Measurements from ENCODE around the gene PRRT2.

Gene PRRT2

DNA sequence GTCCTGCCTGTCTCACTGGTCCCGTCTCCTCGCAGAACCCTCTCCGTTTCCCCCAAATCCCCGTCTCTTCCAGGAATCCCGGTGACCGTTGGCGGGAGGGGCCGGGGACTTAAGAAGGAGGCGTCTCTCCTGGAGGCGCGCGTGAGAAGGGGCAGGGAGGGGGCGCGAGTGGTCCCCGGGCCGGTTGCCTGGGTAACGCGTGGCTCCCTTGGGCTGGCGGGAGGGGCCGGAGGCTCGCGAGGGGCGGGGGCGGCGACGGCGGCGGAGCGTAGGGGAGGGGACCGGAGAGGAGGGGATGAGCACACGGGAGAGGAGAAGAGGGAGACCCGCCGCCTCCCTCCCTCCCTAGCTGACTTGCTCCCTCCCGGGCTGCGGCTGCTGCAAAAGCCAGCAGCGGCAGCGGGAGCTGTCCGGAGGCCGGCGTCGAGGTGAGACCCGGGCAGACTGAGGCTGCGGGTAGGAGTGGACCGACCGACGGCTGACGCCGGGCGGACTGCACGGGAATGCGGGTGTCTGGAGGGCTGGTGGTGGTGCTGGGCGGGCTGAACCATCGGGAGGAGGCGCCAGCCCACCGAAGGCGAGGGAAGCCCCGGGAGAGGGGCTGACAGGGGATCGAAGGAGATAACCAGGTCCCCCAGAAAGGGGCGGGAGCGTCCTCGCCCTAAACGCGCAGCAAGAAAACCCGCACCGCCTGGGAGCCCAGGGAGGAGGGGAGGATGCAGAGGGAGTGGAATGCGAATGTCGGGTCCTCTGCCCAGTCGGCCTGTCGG is at the start of gene PRRT2:
Gene PRRT2 (plus strand): TSS at position 298 of the 770 bp plus-strand sequence. CDS start 862 bp downstream, outside the sequence.
- peak; percentile 65 for DNase-seq (ENCODE audit: low spot score)
- TF ChIP-seq CTCF (IDR thresholded peaks at IDR 0.05; ENCODE audit: borderline replicate concordance, control extremely low read depth, extremely low read depth, insufficient read depth, missing control alignments), result no peak
- in situ Hi-C loops (cut with MboI; ENCODE audit: low sequenced_read_pairs, unreplicated experiment), result no loop called here

DNA sequence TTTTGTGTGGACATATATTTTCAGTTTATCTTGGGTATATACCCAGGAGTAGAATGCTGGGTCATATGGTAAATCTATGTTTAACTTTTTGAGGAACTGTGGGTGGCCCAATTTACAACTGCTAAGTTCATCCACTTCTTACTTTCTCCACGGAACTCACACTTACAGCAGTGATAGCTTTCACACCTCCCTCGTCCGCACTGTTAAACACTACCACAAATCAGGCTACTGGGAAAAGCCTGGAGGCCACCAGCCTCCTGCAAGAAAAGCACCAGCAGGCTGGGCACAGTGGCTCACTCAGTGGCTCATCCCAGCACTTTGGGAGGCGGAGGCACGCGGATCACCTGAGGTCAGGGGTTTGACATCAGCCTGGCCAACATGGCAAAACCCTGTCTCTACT is 48.7 kb upstream of the PRRT2 start:
- no peak for TF ChIP-seq CTCF (IDR thresholded peaks at IDR 0.05; ENCODE audit: borderline replicate concordance, control extremely low read depth, extremely low read depth, insufficient read depth, missing control alignments)
- in situ Hi-C loops (cut with MboI; ENCODE audit: low sequenced_read_pairs, unreplicated experiment), result no loop called here
- no peak for DNase-seq (ENCODE audit: low spot score)

GRCh38 chr16:29765167-29766032 is 46.6 kb upstream of the PRRT2 start:
- no peak for TF ChIP-seq CTCF (IDR thresholded peaks at IDR 0.05; ENCODE audit: borderline replicate concordance, control extremely low read depth, extremely low read depth, insufficient read depth, missing control alignments)
- in situ Hi-C loops (cut with MboI; ENCODE audit: low sequenced_read_pairs, unreplicated experiment), result no loop called here
- no peak for DNase-seq (ENCODE audit: low spot score)

- no peak for DNase-seq (ENCODE audit: low spot score)
- in situ Hi-C loops (cut with MboI; ENCODE audit: low sequenced_read_pairs, unreplicated experiment), result no loop called here
- TF ChIP-seq CTCF (IDR thresholded peaks at IDR 0.05; ENCODE audit: borderline replicate concordance, control extremely low read depth, extremely low read depth, insufficient read depth, missing control alignments), result no peak
Measured at GRCh38 chr16:29766571-29766970, 45.4 kb upstream of the PRRT2 start.

GRCh38 chr16:29767062-29767461 is 44.9 kb upstream of the PRRT2 start:
- no peak for TF ChIP-seq CTCF (IDR thresholded peaks at IDR 0.05; ENCODE audit: borderline replicate concordance, control extremely low read depth, extremely low read depth, insufficient read depth, missing control alignments)
- in situ Hi-C loops (cut with MboI; ENCODE audit: low sequenced_read_pairs, unreplicated experiment), result no loop called here

DNA sequence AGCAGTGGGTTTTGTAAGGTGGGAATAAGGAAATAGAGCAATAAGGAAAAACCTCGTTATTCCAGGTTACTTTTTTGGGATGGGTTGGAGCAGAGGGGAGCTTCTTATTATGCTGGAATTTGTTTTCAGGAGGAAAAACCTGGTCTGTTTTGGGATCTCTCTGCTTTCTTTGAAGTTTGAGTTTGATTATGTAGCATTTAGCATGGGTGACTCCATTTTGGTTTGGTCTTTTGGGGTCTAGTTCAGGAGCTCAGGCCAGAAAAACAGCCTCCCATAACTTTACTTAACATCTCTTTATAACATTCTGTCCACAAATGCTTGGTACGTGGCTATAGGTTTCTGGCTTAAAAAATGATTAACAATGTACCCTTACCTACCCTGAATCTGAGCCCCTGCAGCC is 42.5 kb upstream of the PRRT2 start:
- in situ Hi-C loops (cut with MboI; ENCODE audit: low sequenced_read_pairs, unreplicated experiment), result no loop called here
- no peak for TF ChIP-seq CTCF (IDR thresholded peaks at IDR 0.05; ENCODE audit: borderline replicate concordance, control extremely low read depth, extremely low read depth, insufficient read depth, missing control alignments)

More at GRCh38 chr16:29767062-29767461, 44.9 kb upstream of the PRRT2 start:
- no peak for DNase-seq (ENCODE audit: low spot score)

More for the DNA sequence above, 42.5 kb upstream of the PRRT2 start:
- DNase-seq (ENCODE audit: low spot score), result no peak

Measured in GM13976 (cell line).